ENCODE results near the gene BCAT1. TPM values are rescaled to one million over a fixed set of nuclear protein-coding genes. Genes with fewer than 3 reads are reported as not detected.
"Not testable (repeated sequence)": the region's sequence is repeated elsewhere in the genome, so short reads cannot be mapped to it uniquely, and the experiment has no call there.

The BCAT1 gene
- total RNA-seq, 2 donors from 2014 or later = 45.0 to 141 TPM

DNA sequence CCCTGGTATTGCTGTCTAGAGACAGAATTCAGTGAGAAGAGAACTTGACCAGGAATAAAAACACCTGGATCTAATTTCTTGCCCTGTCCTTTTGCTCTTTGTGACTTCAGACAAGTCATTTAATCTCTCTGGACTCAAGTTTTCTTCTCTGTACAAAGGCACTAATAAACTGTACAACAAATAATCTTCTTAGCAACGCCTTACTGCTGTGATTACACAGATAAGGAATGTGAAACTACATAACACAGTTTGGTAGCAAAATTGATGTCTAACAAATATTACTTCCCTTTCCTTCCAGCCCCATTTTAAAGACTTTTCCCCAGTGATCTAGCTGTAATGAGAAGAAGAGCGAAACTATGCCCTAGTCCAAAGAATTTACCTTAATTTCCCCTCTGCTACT lies 69.3 kb downstream of the BCAT1 start:
- no peak overlapping the region for H3K27ac Mint-ChIP-seq

DNA sequence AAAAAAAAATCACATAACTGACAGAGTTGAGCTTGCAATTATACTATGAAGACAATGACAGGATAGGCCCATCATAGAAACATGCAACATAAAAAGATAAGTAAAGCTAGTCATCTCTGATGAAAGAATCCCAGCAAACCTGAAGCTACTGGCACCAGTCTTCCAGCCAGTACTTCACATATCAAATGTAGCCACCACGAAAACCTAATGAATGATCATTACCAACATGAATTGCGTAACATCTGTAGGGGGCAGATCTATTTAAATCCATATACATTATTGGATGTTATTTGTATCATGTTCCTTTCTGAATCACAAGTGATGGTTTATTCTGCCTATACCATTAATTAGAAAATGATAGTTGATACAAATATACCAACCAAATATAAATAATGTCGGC lies 73.9 kb downstream of the BCAT1 start:
- no peaks in the 10 kb centered on the region for H3K27me3 ChIP-seq (ENCODE audit: control insufficient read depth, insufficient read depth, low read length, poor library complexity, severe bottlenecking)
- Mint-ChIP-seq H3K27ac (no peak overlapping the region), H3K27me3 (ENCODE audit: insufficient read depth) (no peaks in the 10 kb centered on the region), H3K9me3 (no peaks in the 10 kb centered on the region), H3K36me3 (ENCODE audit: low read depth) (peaks cover 39% of the 10 kb centered on the region), H3K4me1 (no peaks in the 10 kb centered on the region), H3K4me3 (no peak overlapping the region)
- peaks cover under 1% of the 10 kb centered on the region for H3K9me3 ChIP-seq (ENCODE audit: control insufficient read depth, low read length)
- H3K4me1 ChIP-seq (ENCODE audit: control insufficient read depth, insufficient read depth, low read length) = no peaks in the 10 kb centered on the region
- no peak overlapping the region for H3K4me3 ChIP-seq (ENCODE audit: low read length)
- H3K36me3 ChIP-seq (ENCODE audit: control insufficient read depth, insufficient read depth, low read length) = peaks cover 95% of the 10 kb centered on the region
- H3K9ac ChIP-seq (ENCODE audit: extremely low read depth, low read length, poor library complexity, severe bottlenecking) = no peak overlapping the region
- WGBS, 2 experiments (ENCODE audit: insufficient coverage in 1 of 2, insufficient read length in 1 of 2) = 93 to 100% methylated on average over 2 to 3 of the region's 3 CpGs
- H3K27ac ChIP-seq (ENCODE audit: low read depth, low read length) = no peak overlapping the region
- no peak for DNase-seq
- TF ChIP-seq, protein P1, sequence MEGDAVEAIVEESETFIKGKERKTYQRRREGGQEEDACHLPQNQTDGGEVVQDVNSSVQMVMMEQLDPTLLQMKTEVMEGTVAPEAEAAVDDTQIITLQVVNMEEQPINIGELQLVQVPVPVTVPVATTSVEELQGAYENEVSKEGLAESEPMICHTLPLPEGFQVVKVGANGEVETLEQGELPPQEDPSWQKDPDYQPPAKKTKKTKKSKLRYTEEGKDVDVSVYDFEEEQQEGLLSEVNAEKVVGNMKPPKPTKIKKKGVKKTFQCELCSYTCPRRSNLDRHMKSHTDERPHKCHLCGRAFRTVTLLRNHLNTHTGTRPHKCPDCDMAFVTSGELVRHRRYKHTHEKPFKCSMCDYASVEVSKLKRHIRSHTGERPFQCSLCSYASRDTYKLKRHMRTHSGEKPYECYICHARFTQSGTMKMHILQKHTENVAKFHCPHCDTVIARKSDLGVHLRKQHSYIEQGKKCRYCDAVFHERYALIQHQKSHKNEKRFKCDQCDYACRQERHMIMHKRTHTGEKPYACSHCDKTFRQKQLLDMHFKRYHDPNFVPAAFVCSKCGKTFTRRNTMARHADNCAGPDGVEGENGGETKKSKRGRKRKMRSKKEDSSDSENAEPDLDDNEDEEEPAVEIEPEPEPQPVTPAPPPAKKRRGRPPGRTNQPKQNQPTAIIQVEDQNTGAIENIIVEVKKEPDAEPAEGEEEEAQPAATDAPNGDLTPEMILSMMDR (conservative IDR thresholded peaks at IDR 0.05) = no peak

More for the DNA sequence above, 69.3 kb downstream of the BCAT1 start:
- Mint-ChIP-seq H3K9me3 (no peaks in the 10 kb centered on the region), H3K4me1 (peaks cover 5% of the 10 kb centered on the region), H3K36me3 (ENCODE audit: low read depth) (peaks cover 39% of the 10 kb centered on the region), H3K27me3 (ENCODE audit: insufficient read depth) (no peaks in the 10 kb centered on the region), H3K4me3 (no peak overlapping the region)
- peaks cover 9% of the 10 kb centered on the region for H3K9me3 ChIP-seq (ENCODE audit: control insufficient read depth, low read length)
- H3K36me3 ChIP-seq (ENCODE audit: control insufficient read depth, insufficient read depth, low read length) = peaks cover 93% of the 10 kb centered on the region
- no peaks in the 10 kb centered on the region for H3K4me1 ChIP-seq (ENCODE audit: control insufficient read depth, insufficient read depth, low read length)
- no peak overlapping the region for H3K27ac ChIP-seq (ENCODE audit: low read depth, low read length)
- TF ChIP-seq, protein P1 (conservative IDR thresholded peaks at IDR 0.05) = no peak
- H3K27me3 ChIP-seq (ENCODE audit: control insufficient read depth, insufficient read depth, low read length, poor library complexity, severe bottlenecking) = no peaks in the 10 kb centered on the region
- no peak overlapping the region for H3K4me3 ChIP-seq (ENCODE audit: low read length)
- WGBS, 2 experiments (ENCODE audit: insufficient coverage in 1 of 2, insufficient read length in 1 of 2) = 96 to 100% methylated on average over 1 to 2 of the region's 2 CpGs
- no peak for DNase-seq
- no peak overlapping the region for H3K9ac ChIP-seq (ENCODE audit: extremely low read depth, low read length, poor library complexity, severe bottlenecking)

DNA sequence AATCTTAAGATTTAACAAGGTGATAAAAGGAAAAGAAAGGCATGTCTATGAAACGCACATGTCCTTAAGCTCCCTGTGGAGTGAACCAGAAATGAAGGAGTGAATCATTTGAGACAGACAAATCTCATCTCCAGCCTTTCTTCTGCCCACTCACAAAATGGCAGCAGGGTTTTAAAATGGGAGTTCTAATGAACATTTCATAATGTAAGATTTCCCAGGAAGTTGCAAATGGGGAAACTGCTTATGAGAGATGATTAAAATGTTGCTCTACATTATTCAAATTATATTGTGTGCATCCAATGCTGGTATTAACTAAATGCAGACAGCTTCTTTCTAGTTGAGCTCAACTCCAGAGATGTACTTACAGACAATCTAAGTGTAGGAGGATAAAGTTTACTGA lies 76.7 kb downstream of the BCAT1 start:
- Histone ChIP-seq H3K9ac (ENCODE audit: extremely low read depth, low read length, poor library complexity, severe bottlenecking) (no peak overlapping the region), H3K27ac (ENCODE audit: low read depth, low read length) (no peak overlapping the region), H3K4me1 (ENCODE audit: control insufficient read depth, insufficient read depth, low read length) (no peaks in the 10 kb centered on the region), H3K9me3 (ENCODE audit: control insufficient read depth, low read length) (peaks cover 28% of the 10 kb centered on the region), H3K36me3 (ENCODE audit: control insufficient read depth, insufficient read depth, low read length) (peaks cover 96% of the 10 kb centered on the region), H3K27me3 (ENCODE audit: control insufficient read depth, insufficient read depth, low read length, poor library complexity, severe bottlenecking) (no peaks in the 10 kb centered on the region), H3K4me3 (ENCODE audit: low read length) (no peak overlapping the region)
- Mint-ChIP-seq H3K36me3 (ENCODE audit: low read depth) (peaks cover 49% of the 10 kb centered on the region), H3K27me3 (ENCODE audit: insufficient read depth) (no peaks in the 10 kb centered on the region), H3K4me3 (no peak overlapping the region), H3K4me1 (no peaks in the 10 kb centered on the region), H3K27ac (no peak overlapping the region), H3K9me3 (peaks cover 24% of the 10 kb centered on the region)
- TF ChIP-seq, protein P1 (conservative IDR thresholded peaks at IDR 0.05) = no peak
- WGBS, 2 experiments (ENCODE audit: insufficient coverage in 1 of 2, insufficient read length in 1 of 2) = 100% methylated on average over 1 of the region's 1 CpG
- DNase-seq = no peak

DNA sequence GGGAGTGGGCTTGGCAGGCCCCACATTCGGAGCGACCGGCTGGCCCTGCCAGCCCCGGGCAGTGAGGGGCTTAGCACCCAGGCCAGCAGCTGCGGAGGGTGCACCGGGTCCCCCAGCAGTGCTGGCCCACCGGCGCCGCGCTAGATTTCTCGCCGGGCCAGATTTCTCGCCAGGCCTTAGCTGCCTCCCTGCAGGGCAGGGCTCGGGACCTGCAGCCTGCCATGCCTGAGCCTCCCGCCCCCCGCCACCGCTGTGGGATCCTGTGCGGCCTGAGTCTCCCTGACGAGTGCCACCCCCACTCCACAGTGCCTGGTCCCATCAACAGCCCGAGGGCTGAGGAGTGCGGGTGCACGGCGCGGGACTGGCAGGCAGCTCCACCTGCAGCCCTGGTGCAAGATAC lies 82.8 kb downstream of the BCAT1 start:
- not testable (repeated sequence) for H3K27me3 Mint-ChIP-seq (ENCODE audit: insufficient read depth); H3K27ac ChIP-seq (ENCODE audit: low read depth, low read length); H3K27ac Mint-ChIP-seq; H3K4me1 ChIP-seq (ENCODE audit: control insufficient read depth, insufficient read depth, low read length); H3K4me3 ChIP-seq (ENCODE audit: low read length); H3K4me3 Mint-ChIP-seq; H3K9ac ChIP-seq (ENCODE audit: extremely low read depth, low read length, poor library complexity, severe bottlenecking); H3K27me3 ChIP-seq (ENCODE audit: control insufficient read depth, insufficient read depth, low read length, poor library complexity, severe bottlenecking); DNase-seq
- H3K36me3 ChIP-seq (ENCODE audit: control insufficient read depth, insufficient read depth, low read length) = peaks cover 57% of the 10 kb centered on the region
- Mint-ChIP-seq H3K4me1 (peaks cover 33% of the 10 kb centered on the region), H3K36me3 (ENCODE audit: low read depth) (peaks cover 67% of the 10 kb centered on the region), H3K9me3 (peaks cover 50% of the 10 kb centered on the region)
- peaks cover 56% of the 10 kb centered on the region for H3K9me3 ChIP-seq (ENCODE audit: control insufficient read depth, low read length)
- WGBS, 2 experiments (ENCODE audit: insufficient coverage in 1 of 2, insufficient read length in 1 of 2) = 96 to 100% methylated on average over 10 to 24 of the region's 24 CpGs

All from endodermal cell (in vitro differentiated cells).